Left ventricle myocardium superior (tissue), 1 donor: ENCODE results near the gene ERCC3. TPM values are rescaled to one million over a fixed set of nuclear protein-coding genes. Genes with fewer than 3 reads are reported as not detected.
"Not testable (repeated sequence)": the region's sequence is repeated elsewhere in the genome, so short reads cannot be mapped to it uniquely, and the experiment has no call there.

ENCODE experiments used
- ATAC-seq: fragments of 200-7000 bp; cut with Tn5 transposase; one replicate; pipeline ENCODE4 v1.9.1; 2020; ENCODE audit warnings: mild to moderate bottlenecking, moderate library complexity
- DNase-seq: peaks from one replicate; pipeline ENCODE4 v3.0.0-alpha.2; 2020
- intact Hi-C: fragments of 100-400 bp; cut with micrococcal nuclease; formaldehyde crosslinking; loops from one replicate; pipeline ENCODE4 v1.11.0; 2022
- total RNA-seq: library from RNA; stranded (reverse); fragmentation: NEBNext Ultra II Directional; extraction: Animal tissue kit (Norgen Biotek cat#: 25700); gene quantifications from one replicate; pipeline ENCODE4 v1.2.1, GENCODE V29; 2021
- donor health status: DM: no; HTN: yes; CAD: no; lungs with severe emphysema.

ERCC3 gene
- total RNA-seq, 1 donor from 2014 or later = 23.8 TPM

- DNase-seq (no peak), ATAC-seq (no peak)
- intact Hi-C loops = no loop called here
These were observed 62.6 kb downstream of the ERCC3 start for GRCh38 chr2:127231130-127231865.

- intact Hi-C loops = no loop called here
- DNase-seq (no peak), ATAC-seq (no peak)
These were observed 64.4 kb downstream of the ERCC3 start for GRCh38 chr2:127229555-127229954.

- ATAC-seq = no peak
- no peak for DNase-seq
- intact Hi-C loops = no loop called here
These were observed 65.8 kb downstream of the ERCC3 start for GRCh38 chr2:127228102-127228501.

- intact Hi-C loops, ATAC-seq, DNase-seq: not testable (repeated sequence)
These were observed 66.7 kb downstream of the ERCC3 start for GRCh38 chr2:127227264-127227660.

GRCh38 chr2:127226520-127227263, 67.3 kb downstream of the ERCC3 start:
- no peak for ATAC-seq
- DNase-seq = no peak
- intact Hi-C loops = no loop called here

GRCh38 chr2:127226132-127226519, 67.8 kb downstream of the ERCC3 start:
- DNase-seq (no peak), ATAC-seq (no peak)
- intact Hi-C loops = no loop called here

- intact Hi-C loops = no loop called here
- DNase-seq (no peak), ATAC-seq (no peak)
These were observed 68.6 kb downstream of the ERCC3 start for GRCh38 chr2:127225186-127225960.

- ATAC-seq, intact Hi-C loops, DNase-seq: not testable (repeated sequence)
These were observed 69.8 kb downstream of the ERCC3 start for GRCh38 chr2:127224135-127224534.

- intact Hi-C loops = no loop called here
- ATAC-seq (peak; percentile 23), DNase-seq (no peak)
These were observed 73.0 kb downstream of the ERCC3 start for GRCh38 chr2:127220768-127221527.

GRCh38 chr2:127220102-127220767, 73.7 kb downstream of the ERCC3 start, which contains the start of gene CYP27C1:
Gene CYP27C1, minus strand, starts transcription at chr2:127220299. Its CDS starts 29 bp downstream, at chr2:127220270.
- DNase-seq (no peak), ATAC-seq (peak; percentile 37)
- intact Hi-C loops = no loop called here

GRCh38 chr2:127219171-127220070, 74.5 kb downstream of the ERCC3 start:
- no peak for DNase-seq
- ATAC-seq = peak; percentile 27
- intact Hi-C loops = no loop called here

- intact Hi-C loops = no loop called here
- ATAC-seq = no peak
- no peak for DNase-seq
These were observed 75.2 kb downstream of the ERCC3 start for GRCh38 chr2:127218812-127219170.

GRCh38 chr2:127217470-127218325, 76.2 kb downstream of the ERCC3 start:
- intact Hi-C loops = no loop called here
- ATAC-seq (no peak), DNase-seq (no peak)

- no peak for DNase-seq
- no peak for ATAC-seq
- intact Hi-C loops = no loop called here
These were observed 77.4 kb downstream of the ERCC3 start for GRCh38 chr2:127216593-127216992.

- intact Hi-C loops = no loop called here
- DNase-seq (no peak), ATAC-seq (no peak)
These were observed 77.8 kb downstream of the ERCC3 start for GRCh38 chr2:127216095-127216494.

GRCh38 chr2:127214201-127214600, 79.7 kb downstream of the ERCC3 start:
- ATAC-seq, intact Hi-C loops, DNase-seq: not testable (repeated sequence)

GRCh38 chr2:127208313-127208712, 85.6 kb downstream of the ERCC3 start:
- DNase-seq (no peak), ATAC-seq (no peak)
- intact Hi-C loops = no loop called here
